ENCODE results near the gene GFRA3. TPM values are rescaled to one million over a fixed set of nuclear protein-coding genes. Genes with fewer than 3 reads are reported as not detected.
A peak's percentile ranks its signal among the peaks of the same experiment; 100 is the strongest.
"Not testable (repeated sequence)": the region's sequence is repeated elsewhere in the genome, so short reads cannot be mapped to it uniquely, and the experiment has no call there.

Gene GFRA3
- total RNA-seq (2021) (0.69 to 1.3 TPM (median 0.94 TPM) in 3 replicates), Bru-seq, nascent RNA (percentile 9 among the genes with signal in this experiment)
- long read RNA-seq, experiment 1, partial matches to known transcripts: 0 of 2 reads
- long read RNA-seq, experiment 1, other reads (novel, unspliced or antisense): 0 of 2 reads
- long read RNA-seq, experiment 2, partial matches to known transcripts: 1 of 2 reads
- long read RNA-seq, experiment 2, other reads (novel, unspliced or antisense): 0 of 2 reads
- long read RNA-seq, experiment 3, partial matches to known transcripts: 0 of 1 reads
- long read RNA-seq, experiment 3, other reads (novel, unspliced or antisense): 0 of 1 reads

- H3K36me3 Mint-ChIP-seq: no peaks in the 10 kb centered on the region
- H3K4me1 Mint-ChIP-seq: peaks cover 10% of the 10 kb centered on the region
- ChIA-PET CTCF (interaction anchor here (0.5 to 1.7 kb wide), 6 partner anchors 9 to 225 kb away, joined by 3 to 12 read pairs (median 4); partner anchors contain the start of gene KDM3B), POLR2A (interaction anchor here (0.5 to 1.7 kb wide), 4 partner anchors 40 to 95 kb away, joined by 3 to 4 read pairs (median 4); partner anchors contain the start of genes CDC23 and KIF20A)
- no peak within 1 kb of the TSS; the same call in 1 of the 2 replicates for H3K27ac Mint-ChIP-seq
- H3K27me3 Mint-ChIP-seq (ENCODE audit: low read depth): peaks cover 48% of the 10 kb centered on the region
- H3K9me3 Mint-ChIP-seq: no peaks in the 10 kb centered on the region
- DNase-seq (ENCODE audit: low spot score) (peak; percentile 51), ATAC-seq (peak; percentile 87)
- TF ChIP-seq SMAD4 (CRISPR knock-in tag; IDR thresholded peaks at IDR 0.05) (no peak), PREB (CRISPR knock-in tag; IDR thresholded peaks at IDR 0.05; ENCODE audit: borderline replicate concordance) (no peak), MAX (CRISPR knock-in tag; IDR thresholded peaks at IDR 0.05) (peak; percentile 71), FOXK1 (CRISPR knock-in tag; IDR thresholded peaks at IDR 0.05) (0 out of 2 replicates have a peak, but pooled peaks have one; percentile 34), ZBTB21 (CRISPR knock-in tag; IDR thresholded peaks at IDR 0.05; ENCODE audit: borderline replicate concordance) (0 out of 2 replicates have a peak, but pooled peaks have one; percentile 31), ZNF423 (CRISPR knock-in tag; IDR thresholded peaks at IDR 0.05) (peak; percentile 38; the same call in 1 of the 2 replicates)
- H3K4me3 Mint-ChIP-seq: peak within 1 kb of the TSS; percentile 63
Observed at GRCh38 chr5:138274189-138274853, at the start of gene GFRA3. GFRA3 (minus strand) TSS chr5:138274621; CDS start chr5:138274424, 197 bp downstream.

- POLR2A ChIA-PET; H3K27ac Mint-ChIP-seq; H3K27me3 Mint-ChIP-seq (ENCODE audit: low read depth); ATAC-seq; H3K4me3 Mint-ChIP-seq; H3K9me3 Mint-ChIP-seq; H3K4me1 Mint-ChIP-seq; DNase-seq (ENCODE audit: low spot score): not testable (repeated sequence)
- H3K36me3 Mint-ChIP-seq: peaks cover 19% of the 10 kb centered on the region
- CTCF ChIA-PET: interaction anchor here (1.2 kb wide), 1 partner anchor 34 kb away, joined by 4 read pairs; the partner anchor contains the start of gene KDM3B
Observed at GRCh38 chr5:138318211-138318610, 43.8 kb upstream of the GFRA3 start.

GRCh38 chr5:138316355-138316754 lies 41.9 kb upstream of the GFRA3 start:
- H3K36me3 Mint-ChIP-seq: peaks cover 33% of the 10 kb centered on the region
- no peaks in the 10 kb centered on the region for H3K4me1 Mint-ChIP-seq
- no peaks in the 10 kb centered on the region for H3K27me3 Mint-ChIP-seq (ENCODE audit: low read depth)
- TF ChIP-seq RORB (CRISPR knock-in tag; IDR thresholded peaks at IDR 0.05) (no peak), ERG (CRISPR knock-in tag; IDR thresholded peaks at IDR 0.05) (no peak), JAZF1 (CRISPR knock-in tag; IDR thresholded peaks at IDR 0.05) (no peak), ZNF512 (CRISPR knock-in tag; IDR thresholded peaks at IDR 0.05; ENCODE audit: borderline replicate concordance) (no peak), ZBTB21 (CRISPR knock-in tag; IDR thresholded peaks at IDR 0.05; ENCODE audit: borderline replicate concordance) (no peak), NFATC4 (CRISPR knock-in tag; IDR thresholded peaks at IDR 0.05) (no peak), MXD4 (CRISPR knock-in tag; IDR thresholded peaks at IDR 0.05; ENCODE audit: borderline replicate concordance) (no peak), ZNF396 (CRISPR knock-in tag; IDR thresholded peaks at IDR 0.05; ENCODE audit: borderline replicate concordance) (no peak), TEAD4 (CRISPR knock-in tag; IDR thresholded peaks at IDR 0.05) (no peak), IRF1 (CRISPR knock-in tag; IDR thresholded peaks at IDR 0.05) (no peak), NR3C1 (CRISPR knock-in tag; conservative IDR thresholded peaks at IDR 0.05; ENCODE audit: low read depth) (no peak), GTF2I (CRISPR knock-in tag; conservative IDR thresholded peaks at IDR 0.05) (no peak)
- DNase-seq (ENCODE audit: low spot score) (peak; percentile 27), ATAC-seq (peak; percentile 97)
- CTCF ChIA-PET: interaction anchor here (1.0 kb wide), 1 partner anchor 36 kb away, joined by 6 read pairs; the partner anchor contains the start of gene KDM3B
- no peaks in the 10 kb centered on the region for H3K9me3 Mint-ChIP-seq
- H3K4me3 Mint-ChIP-seq: no peak overlapping the region
- H3K27ac Mint-ChIP-seq: peak overlapping the region; percentile 32; the same call in 1 of the 2 replicates
- POLR2A ChIA-PET: interaction anchor here (1.3 to 1.9 kb wide), 2 partner anchors 15 to 38 kb away, joined by 3 to 11 read pairs; partner anchors contain the start of gene CDC25C

Measured in WTC11 (cell line).